Smooth muscle cell of the brain vasculature (primary cell): ENCODE measurements around the gene MFSD6L.
"Not testable (repeated sequence)": the region's sequence is repeated elsewhere in the genome, so short reads cannot be mapped to it uniquely, and the experiment has no call there.

Experiments
- DNase-seq: peaks from one replicate; pipeline ENCODE4 v3.0.0-alpha.2; 2012; ENCODE audit warnings: low read depth, low spot score

Gene MFSD6L

GRCh38 chr17:8825802-8826201 is 26.6 kb upstream of the MFSD6L start:
- DNase-seq, result no peak

GRCh38 chr17:8823279-8823678 is 24.1 kb upstream of the MFSD6L start:
- no peak for DNase-seq

- DNase-seq, result no peak
Observed at GRCh38 chr17:8822401-8823035, 23.4 kb upstream of the MFSD6L start.

GRCh38 chr17:8821446-8822105 is 22.4 kb upstream of the MFSD6L start:
- no peak for DNase-seq

DNA sequence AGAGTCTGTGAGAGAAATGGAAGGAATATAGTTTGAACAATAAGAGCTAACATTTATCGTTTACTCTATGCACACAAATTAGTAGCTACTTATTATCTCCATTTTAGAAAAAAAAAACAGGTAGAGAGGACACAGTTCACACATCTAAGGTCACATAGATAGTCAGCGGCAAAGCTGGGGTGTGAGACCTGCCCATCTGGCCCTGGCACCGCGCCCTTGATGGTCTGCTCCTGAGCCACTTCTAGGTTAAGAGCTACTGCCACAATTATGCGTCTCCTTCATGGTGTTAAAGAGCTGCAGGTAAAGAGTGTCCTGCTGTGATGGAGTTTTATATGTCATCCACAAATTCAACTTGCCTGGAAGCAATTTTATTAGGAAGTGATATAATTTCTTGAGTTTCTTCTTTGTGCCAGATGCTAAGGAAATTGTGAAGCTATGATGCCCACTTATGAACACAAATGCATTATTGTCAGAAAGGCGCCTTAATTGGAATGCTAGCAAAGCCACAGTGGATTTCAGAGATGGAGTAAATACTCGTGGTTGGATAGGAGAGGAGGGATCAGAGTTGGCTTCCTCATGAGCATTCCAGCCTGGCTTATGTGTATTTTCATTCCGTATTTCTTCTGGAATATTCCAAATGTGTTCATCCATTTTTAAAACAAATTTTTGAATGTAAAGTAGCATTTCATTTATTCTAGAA is 21.3 kb upstream of the MFSD6L start:
- no peak for DNase-seq

GRCh38 chr17:8818654-8819330 is 19.6 kb upstream of the MFSD6L start:
- no peak for DNase-seq

GRCh38 chr17:8818047-8818446 is 18.9 kb upstream of the MFSD6L start:
- DNase-seq, result no peak

DNA sequence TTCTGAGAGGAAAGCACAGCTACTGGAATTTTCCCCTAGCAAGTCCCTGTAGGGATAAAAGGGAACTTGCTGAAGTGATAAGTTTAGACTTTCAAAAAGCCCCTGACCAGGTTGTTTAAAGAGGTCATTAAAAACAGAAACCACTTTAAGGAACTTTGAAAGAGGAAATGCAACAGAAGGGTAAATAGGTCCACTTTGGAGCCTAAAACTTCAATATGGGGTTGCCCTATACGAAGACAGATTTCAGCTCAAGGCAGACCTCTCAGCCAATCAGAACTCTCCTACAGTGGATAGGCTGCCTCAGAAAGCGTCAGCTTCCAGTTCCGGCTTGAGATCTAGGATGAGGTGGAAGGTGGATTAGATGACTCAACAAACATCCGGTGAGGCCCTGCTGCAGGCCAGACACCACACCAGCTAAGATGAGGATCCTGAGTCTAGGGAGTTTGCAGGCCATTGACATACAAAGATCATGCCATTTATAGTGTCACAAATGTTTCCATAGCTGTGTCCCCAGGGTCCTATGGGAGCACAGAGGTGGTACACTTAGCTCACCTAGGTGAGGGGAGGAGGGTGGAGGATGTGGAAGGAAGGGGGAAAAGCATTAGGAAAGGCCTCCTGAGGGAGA is 7.9 kb upstream of the MFSD6L start:
- DNase-seq, result no peak

GRCh38 chr17:8806253-8806925 is 7.2 kb upstream of the MFSD6L start:
- DNase-seq, result no peak

GRCh38 chr17:8805396-8805795 is 6.2 kb upstream of the MFSD6L start:
- not testable (repeated sequence) for DNase-seq

DNA sequence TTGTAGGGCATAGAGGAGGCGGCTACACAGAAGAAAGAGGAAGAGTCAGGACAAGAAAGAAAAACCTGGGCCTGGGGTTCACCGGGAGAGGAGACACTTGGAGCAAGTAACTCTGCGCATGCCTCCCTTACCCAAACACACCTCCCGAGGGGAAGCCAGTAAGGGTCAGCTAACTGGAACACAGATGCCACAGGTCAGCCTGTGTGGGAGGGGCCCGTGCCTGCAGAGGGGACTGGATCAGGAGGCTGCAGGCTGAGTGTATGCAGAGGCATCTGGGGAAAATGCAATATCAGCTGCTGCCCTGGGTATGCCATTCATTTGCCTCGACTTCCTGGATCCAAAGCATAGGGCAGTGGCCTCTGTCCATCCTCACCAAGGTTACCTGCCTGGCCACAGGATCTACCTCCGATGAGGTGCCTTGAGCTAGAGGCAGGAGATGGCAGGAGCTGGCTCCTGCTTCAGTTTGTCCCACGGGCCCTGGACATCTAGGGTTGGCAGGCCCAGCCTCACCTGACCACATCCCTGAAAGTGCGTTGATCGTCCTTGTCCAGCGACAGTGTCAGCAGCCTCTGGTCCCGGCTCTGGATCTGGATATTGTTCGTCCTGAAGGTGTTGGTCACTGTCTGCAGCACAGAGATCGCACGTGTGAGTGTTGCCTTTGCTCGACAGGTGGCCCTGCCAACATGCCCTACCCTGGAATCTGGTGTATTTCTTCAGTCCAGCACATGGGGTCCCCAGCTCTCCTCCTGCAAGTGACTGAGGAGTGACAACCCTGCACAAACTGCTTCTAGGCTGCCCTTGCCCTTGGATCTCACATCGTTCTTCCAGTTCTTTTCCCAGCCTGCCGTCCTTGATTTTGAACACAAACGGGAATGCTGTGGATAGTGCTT is 4.6 kb upstream of the MFSD6L start:
- no peak for DNase-seq

- no peak for DNase-seq
Observed at GRCh38 chr17:8801135-8801840, 2.1 kb upstream of the MFSD6L start.

- DNase-seq, result no peak
Observed at GRCh38 chr17:8800656-8801055, 1.5 kb upstream of the MFSD6L start.

GRCh38 chr17:8799570-8800212 is 526 bp upstream of the MFSD6L start:
- DNase-seq, result no peak

GRCh38 chr17:8798176-8798845 is 854 bp downstream of the MFSD6L start:
- DNase-seq, result no peak

- no peak for DNase-seq
Observed at GRCh38 chr17:8797621-8798175, 1.5 kb downstream of the MFSD6L start.

GRCh38 chr17:8794636-8795035 is 4.5 kb downstream of the MFSD6L start:
- DNase-seq, result no peak

DNA sequence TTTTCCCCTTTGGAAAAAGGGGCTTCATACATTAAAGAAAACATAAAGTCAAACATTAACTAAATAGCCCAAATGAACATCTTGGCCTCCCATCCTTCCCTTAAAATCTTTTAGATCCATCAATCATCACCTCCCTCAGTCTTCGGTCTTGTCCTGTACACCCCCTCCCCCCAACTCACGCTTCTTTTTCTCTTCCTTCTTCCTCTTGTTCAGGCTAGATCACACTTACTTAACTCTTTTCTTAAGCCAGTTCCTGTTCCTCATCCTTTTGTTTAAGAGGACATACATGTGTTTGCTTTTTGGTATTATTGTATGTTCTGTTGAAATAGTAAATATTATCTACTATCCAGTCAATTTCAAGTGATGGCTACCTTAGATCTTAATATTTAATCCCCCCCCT is 5.5 kb downstream of the MFSD6L start:
- no peak for DNase-seq
